Skeletal muscle satellite cell (primary cell): Measurements from ENCODE around the gene XYLT1.

Experiments used
- H3K27me3 ChIP-seq: 2 replicates; pipeline ENCODE4 v1.7.0; 2013; ENCODE audit warnings: low read length; ENCODE audit not compliant: control insufficient read depth, insufficient read depth
- H3K36me3 ChIP-seq: 2 replicates; pipeline ENCODE4 v1.7.0; 2013; ENCODE audit warnings: mild to moderate bottlenecking, control low read depth, low read length; ENCODE audit not compliant: insufficient read depth
- H3K4me1 ChIP-seq: 2 replicates; pipeline ENCODE4 v1.7.0; 2013; ENCODE audit warnings: low read length; ENCODE audit not compliant: control insufficient read depth, insufficient read depth
- H3K4me2 ChIP-seq: 2 replicates; pipeline ENCODE4 v1.7.0; 2013; ENCODE audit warnings: mild to moderate bottlenecking, low read length
- H3K4me3 ChIP-seq: 2 replicates; pipeline ENCODE4 v1.7.0; 2013; ENCODE audit warnings: low read length
- H3K9ac ChIP-seq: 2 replicates; pipeline ENCODE4 v1.7.0; 2013; ENCODE audit warnings: mild to moderate bottlenecking, low read depth, low read length, moderate library complexity
- H3K9me3 ChIP-seq: replicated peaks from 2 replicates; pipeline ENCODE4 v1.7.0; 2013; ENCODE audit warnings: mild to moderate bottlenecking, control low read depth, low read length

Gene XYLT1

DNA sequence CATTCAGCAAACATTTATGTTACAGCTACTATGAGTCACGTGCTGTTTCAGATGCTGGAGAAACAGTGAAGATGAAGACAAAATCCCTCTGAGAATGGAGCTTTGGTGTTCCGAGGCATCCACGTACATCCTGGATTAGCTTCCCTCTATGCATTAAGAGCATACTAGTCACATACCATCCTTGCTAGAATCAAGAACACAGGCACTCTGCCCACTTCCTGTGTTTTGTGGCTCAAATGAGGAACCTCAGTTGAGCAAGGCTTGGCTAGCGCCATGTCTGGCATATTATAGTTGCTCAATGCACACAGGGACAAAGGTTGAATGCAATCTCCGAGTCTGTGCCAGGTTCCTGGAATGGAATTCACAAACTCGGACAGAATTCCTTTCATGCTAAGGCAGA is 297.5 kb downstream of the XYLT1 start:
- no peak overlapping the region for H3K4me3 ChIP-seq
- peaks cover 23% of the 10 kb centered on the region for H3K4me1 ChIP-seq
- H3K9me3 ChIP-seq, result no peaks in the 10 kb centered on the region
- no peaks in the 10 kb centered on the region for H3K27me3 ChIP-seq
- no peak overlapping the region for H3K9ac ChIP-seq
- H3K4me2 ChIP-seq, result peak overlapping the region; percentile 4
- peaks cover 5% of the 10 kb centered on the region for H3K36me3 ChIP-seq

DNA sequence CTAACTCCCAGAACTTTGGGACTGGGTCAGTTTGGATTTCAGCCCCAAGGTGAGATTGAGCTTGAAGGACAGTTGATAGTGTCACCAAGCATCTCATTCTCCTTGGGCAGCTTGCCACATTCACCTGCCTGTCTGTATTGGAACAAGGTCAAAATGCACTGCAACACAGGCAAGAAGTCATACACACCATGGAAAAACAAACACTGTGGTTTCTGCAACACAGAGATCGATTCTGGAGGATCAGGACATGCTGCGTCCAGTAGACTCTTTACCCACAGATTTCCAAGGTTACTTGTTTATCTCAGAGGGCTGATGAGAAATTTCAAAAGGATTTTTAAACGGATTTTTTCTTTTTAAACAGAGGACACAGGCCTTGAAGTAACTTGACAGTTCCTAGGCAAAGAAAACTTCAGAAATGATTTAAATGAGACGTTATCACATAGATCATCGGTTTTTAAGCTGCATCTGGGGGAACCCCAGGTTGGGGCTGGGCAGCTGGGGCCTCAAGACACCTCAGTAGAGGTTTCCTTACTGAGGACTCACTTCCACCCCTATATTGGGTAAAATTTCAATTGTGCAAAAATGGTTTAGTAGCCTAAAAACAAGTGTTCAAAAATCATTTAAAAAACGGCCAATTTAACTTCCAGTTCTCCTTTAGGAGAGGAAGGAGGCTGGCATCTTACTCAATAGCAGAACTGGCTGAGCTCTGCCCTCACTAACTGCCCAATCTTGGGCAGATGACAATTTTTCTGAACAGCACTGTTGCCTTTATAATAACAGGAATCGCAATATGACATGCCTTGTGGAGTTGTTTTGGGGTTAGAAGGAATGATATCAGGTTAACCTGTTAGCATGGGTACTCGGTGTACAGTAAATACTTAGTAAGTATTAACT is 299.3 kb downstream of the XYLT1 start:
- peaks cover 5% of the 10 kb centered on the region for H3K36me3 ChIP-seq
- no peak overlapping the region for H3K4me3 ChIP-seq
- H3K4me1 ChIP-seq, result peaks cover 15% of the 10 kb centered on the region
- no peaks in the 10 kb centered on the region for H3K9me3 ChIP-seq
- H3K27me3 ChIP-seq, result no peaks in the 10 kb centered on the region
- H3K9ac ChIP-seq, result no peak overlapping the region
- no peak overlapping the region for H3K4me2 ChIP-seq

DNA sequence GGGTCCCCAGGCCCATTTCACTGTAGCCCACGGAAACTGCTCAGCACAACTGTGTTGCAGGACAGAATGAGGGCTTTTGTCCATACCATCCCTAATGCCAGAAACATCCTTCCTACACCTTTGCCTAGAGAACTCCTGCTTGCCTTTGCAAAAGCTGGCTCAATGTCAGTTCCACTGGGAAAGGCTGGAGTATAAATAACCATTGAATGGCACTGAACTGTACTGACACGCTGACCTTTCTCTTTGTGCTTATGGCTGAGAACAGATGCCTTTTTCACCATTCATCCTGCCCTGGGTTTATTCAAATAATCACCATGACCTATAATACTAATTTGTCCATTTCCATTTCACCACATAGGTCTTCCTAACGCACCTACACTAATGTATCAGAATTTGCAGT is 300.3 kb downstream of the XYLT1 start:
- Histone ChIP-seq H3K9ac (no peak overlapping the region), H3K36me3 (peaks cover 5% of the 10 kb centered on the region), H3K4me1 (peaks cover 15% of the 10 kb centered on the region), H3K4me3 (no peak overlapping the region), H3K4me2 (no peak overlapping the region), H3K27me3 (no peaks in the 10 kb centered on the region), H3K9me3 (no peaks in the 10 kb centered on the region)

DNA sequence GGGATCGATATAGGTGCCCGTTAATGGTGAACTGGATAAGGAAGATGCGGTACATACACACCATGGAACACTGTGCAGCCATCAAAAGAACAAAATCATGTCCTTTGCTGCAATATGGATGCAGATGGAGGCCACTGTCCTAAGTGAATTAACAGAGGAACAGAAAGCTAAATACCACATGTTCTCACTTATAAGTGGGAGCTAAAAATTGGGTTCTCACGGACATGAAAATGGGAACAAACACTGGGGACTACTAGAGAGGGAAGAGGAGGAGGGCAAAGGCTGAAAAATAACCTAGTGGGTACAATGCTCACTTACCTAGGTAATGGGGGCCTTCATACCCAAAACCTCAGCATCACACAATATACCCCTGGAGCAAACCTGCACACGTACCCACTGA is 302.6 kb downstream of the XYLT1 start:
- no peak overlapping the region for H3K9ac ChIP-seq
- H3K9me3 ChIP-seq, result no peaks in the 10 kb centered on the region
- H3K4me2 ChIP-seq, result no peak overlapping the region
- no peak overlapping the region for H3K4me3 ChIP-seq
- peaks cover 6% of the 10 kb centered on the region for H3K4me1 ChIP-seq
- H3K27me3 ChIP-seq, result no peaks in the 10 kb centered on the region
- H3K36me3 ChIP-seq, result peaks cover 5% of the 10 kb centered on the region

DNA sequence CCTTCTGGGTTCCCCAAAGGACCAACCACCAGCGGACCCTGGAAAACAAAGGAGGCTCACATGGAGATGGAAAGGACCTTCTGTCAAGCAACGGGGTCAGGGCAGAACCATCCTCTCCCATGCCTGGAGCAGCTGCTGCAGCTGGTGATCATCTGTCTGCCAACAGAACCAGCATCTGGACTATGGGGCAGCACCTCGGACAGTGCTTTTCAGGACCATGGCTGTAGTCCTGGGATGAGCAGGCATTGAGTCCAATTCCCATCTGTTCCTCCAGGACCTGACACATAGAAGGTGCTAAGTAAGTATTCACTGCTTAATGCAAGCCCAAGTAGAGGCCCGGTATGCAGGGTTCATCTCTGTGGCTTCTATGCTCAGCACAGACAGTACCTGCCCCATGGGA is 304.7 kb downstream of the XYLT1 start:
- no peak overlapping the region for H3K4me2 ChIP-seq
- no peaks in the 10 kb centered on the region for H3K27me3 ChIP-seq
- no peak overlapping the region for H3K4me3 ChIP-seq
- H3K9ac ChIP-seq, result no peak overlapping the region
- H3K36me3 ChIP-seq, result peaks cover 5% of the 10 kb centered on the region
- H3K9me3 ChIP-seq, result no peaks in the 10 kb centered on the region
- H3K4me1 ChIP-seq, result no peaks in the 10 kb centered on the region

DNA sequence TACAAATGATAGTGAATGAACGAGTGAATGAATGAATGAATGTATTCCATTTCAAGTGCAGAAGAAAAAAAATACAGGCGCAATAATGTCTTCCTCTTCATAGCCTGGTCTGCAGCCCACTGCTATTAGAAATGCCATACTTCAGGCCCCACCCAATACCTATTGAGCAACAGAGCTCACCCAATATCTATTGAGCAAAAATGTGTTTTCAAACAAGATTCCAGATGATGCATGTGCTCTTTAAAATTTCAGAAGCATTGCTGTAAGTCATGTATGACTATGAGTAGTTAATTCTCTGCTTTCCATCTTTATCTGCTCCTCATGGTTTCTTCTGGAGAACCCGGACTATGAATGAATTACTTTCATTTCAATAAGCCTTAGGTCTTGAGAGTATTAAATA is 308.2 kb downstream of the XYLT1 start:
- H3K27me3 ChIP-seq, result no peaks in the 10 kb centered on the region

DNA sequence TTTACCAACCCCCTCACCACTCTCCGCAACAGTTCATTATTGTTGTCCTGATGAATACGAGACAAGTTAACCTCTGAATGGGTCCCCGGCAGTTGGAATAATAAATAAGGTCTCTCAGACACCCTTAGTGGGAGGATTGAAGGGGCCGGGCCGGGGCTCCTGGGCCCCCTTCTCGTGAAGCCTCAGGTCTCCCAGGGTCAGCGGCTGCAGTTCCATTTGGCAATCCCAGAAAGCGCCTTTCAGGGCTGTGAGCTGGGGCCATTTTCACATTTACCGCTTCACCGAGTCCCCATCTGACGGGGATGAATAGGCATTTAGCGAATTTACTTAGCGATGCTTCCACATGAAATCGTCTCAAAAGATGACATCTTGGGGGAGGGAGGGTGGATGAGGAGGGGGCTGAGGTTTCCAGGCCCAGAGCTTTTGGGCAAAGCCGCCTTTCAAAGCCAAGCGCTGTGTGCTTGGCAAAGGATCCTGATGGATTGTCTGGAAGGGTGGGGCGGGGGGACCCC is 309.8 kb downstream of the XYLT1 start:
- Histone ChIP-seq H3K4me2 (no peak overlapping the region), H3K4me1 (no peaks in the 10 kb centered on the region), H3K27me3 (no peaks in the 10 kb centered on the region), H3K4me3 (no peak overlapping the region), H3K36me3 (peaks cover 15% of the 10 kb centered on the region), H3K9me3 (no peaks in the 10 kb centered on the region), H3K9ac (no peak overlapping the region)

More for the DNA sequence above, 308.2 kb downstream of the XYLT1 start:
- Histone ChIP-seq H3K4me2 (no peak overlapping the region), H3K36me3 (peaks cover 12% of the 10 kb centered on the region), H3K9me3 (no peaks in the 10 kb centered on the region), H3K4me1 (no peaks in the 10 kb centered on the region), H3K9ac (no peak overlapping the region), H3K4me3 (no peak overlapping the region)

DNA sequence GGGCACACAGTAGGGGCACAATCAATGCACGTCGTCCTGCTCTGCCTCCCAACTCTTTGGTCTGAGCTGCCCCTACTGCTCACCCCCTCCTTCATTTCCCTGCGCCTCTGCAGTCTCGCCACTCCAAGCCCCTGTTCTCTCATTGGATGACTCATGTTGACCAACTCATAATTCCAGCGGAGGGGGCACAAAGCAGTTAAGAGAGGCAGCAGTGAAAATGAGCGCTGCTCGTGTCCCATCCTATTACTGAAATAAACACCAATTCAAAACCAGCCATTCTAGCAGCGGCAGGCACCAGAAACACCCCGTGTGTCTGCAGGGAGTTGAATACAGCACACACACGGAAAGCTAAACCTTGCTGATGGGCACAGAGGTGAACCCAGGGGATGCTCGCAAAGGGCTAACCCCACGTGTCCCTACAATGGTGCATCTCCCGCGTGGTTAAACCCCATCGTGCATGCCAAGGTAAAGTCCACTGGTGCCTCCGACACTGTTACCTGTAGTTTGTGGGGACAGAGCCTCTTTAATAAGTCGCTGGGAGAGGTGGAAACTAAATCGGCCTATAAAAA is 310.4 kb downstream of the XYLT1 start:
- no peak overlapping the region for H3K4me3 ChIP-seq
- no peaks in the 10 kb centered on the region for H3K4me1 ChIP-seq
- H3K9me3 ChIP-seq, result no peaks in the 10 kb centered on the region
- H3K36me3 ChIP-seq, result peaks cover 16% of the 10 kb centered on the region
- no peak overlapping the region for H3K9ac ChIP-seq
- no peak overlapping the region for H3K4me2 ChIP-seq
- no peaks in the 10 kb centered on the region for H3K27me3 ChIP-seq

DNA sequence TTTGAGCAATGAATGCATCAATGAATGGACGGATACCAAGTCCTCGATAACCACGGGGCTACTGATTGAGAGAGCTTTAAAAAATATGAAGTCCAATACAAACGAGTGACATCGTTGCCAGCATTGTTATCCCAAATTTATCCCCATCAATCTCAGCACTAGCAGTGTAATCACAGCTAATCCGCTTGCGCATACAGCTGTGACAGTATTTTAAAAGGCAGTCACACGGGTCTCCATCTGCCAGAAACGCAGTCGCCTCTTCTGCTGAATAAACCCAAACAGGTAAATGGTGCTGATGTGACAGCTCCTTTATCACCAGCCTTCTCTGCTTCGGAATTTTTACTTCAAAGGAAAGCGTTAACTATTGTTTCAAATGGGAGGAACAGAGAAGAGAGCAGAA is 311.1 kb downstream of the XYLT1 start:
- no peak overlapping the region for H3K4me2 ChIP-seq
- no peaks in the 10 kb centered on the region for H3K27me3 ChIP-seq
- H3K9me3 ChIP-seq, result no peaks in the 10 kb centered on the region
- no peak overlapping the region for H3K9ac ChIP-seq
- peaks cover 16% of the 10 kb centered on the region for H3K36me3 ChIP-seq
- H3K4me3 ChIP-seq, result no peak overlapping the region
- H3K4me1 ChIP-seq, result no peaks in the 10 kb centered on the region

DNA sequence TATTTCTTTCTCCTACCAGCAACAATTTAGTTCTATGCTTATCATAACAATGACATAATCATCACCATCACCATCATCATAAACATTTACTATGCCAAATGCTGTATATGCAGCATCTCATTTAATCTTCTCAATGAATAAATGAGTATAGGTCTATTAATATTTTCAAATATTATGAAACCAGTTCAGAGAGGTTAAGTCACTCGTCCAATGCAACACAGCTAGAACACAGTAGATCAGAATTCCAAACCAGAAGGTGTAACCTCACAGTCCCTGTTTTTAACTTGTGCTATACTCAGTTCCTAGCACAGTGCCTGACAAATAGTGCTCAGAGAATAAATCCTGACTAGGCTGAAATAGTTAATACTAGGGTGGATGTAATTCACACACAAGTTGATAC is 314.8 kb downstream of the XYLT1 start:
- H3K27me3 ChIP-seq, result no peaks in the 10 kb centered on the region
- H3K4me1 ChIP-seq, result no peaks in the 10 kb centered on the region
- H3K36me3 ChIP-seq, result peaks cover 16% of the 10 kb centered on the region
- H3K4me2 ChIP-seq, result no peak overlapping the region
- H3K9ac ChIP-seq, result no peak overlapping the region
- H3K9me3 ChIP-seq, result no peaks in the 10 kb centered on the region
- no peak overlapping the region for H3K4me3 ChIP-seq

DNA sequence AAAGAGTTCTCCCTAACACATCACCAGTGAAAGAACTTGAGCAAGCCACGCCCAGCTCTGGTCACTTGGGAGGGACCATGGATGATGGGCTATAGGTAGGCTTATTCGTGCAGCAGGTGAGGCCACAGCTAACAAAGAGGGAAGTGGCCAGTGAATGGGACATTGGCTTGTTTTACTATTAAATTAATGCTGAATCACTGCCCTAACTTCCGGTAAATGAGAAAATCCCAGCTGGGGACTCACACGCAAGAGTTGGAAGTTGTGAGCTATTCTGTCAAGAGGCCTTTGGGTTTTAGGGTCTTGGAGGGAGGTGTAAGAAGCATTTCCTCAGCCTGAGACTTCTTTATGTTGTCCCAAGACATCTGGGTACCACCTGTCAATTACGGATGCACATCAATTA is 315.3 kb downstream of the XYLT1 start:
- Histone ChIP-seq H3K36me3 (peaks cover 16% of the 10 kb centered on the region), H3K9me3 (no peaks in the 10 kb centered on the region), H3K4me1 (no peaks in the 10 kb centered on the region), H3K4me3 (no peak overlapping the region), H3K27me3 (no peaks in the 10 kb centered on the region), H3K9ac (no peak overlapping the region), H3K4me2 (no peak overlapping the region)

DNA sequence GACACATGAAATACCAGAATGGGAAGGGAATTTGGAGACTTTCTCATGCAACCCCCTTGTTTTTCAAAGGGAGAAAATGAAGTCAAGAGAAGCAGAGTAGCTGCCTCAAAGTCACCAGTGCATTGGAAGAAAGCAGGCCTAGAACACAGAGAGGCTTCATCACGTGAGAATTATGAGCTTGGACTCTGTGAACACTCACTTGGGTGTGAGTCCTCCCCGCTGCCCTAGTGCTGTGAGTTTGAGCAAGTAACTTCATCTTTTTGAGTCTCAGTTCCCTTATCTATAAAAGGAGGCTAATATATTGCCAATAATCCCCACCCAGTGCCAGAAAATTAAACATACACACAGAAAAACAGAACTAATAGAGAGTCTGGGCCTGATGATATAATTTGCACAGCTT is 315.8 kb downstream of the XYLT1 start:
- Histone ChIP-seq H3K4me2 (no peak overlapping the region), H3K4me3 (no peak overlapping the region), H3K9ac (no peak overlapping the region), H3K4me1 (no peaks in the 10 kb centered on the region), H3K36me3 (peaks cover 16% of the 10 kb centered on the region), H3K9me3 (no peaks in the 10 kb centered on the region), H3K27me3 (no peaks in the 10 kb centered on the region)
